H1 (cell line): ENCODE measurements around the gene PLS3. TPM values are rescaled to one million over a fixed set of nuclear protein-coding genes. Genes with fewer than 3 reads are reported as not detected.

Experiments
- CTCF ChIA-PET: fragments of 300-600 bp; sonication (Branson Sonifier 250); formaldehyde crosslinking; loops from one replicate; lab custom pipeline; 2021; ENCODE audit not compliant: partially characterized antibody; lab: Charles Lee
- POLR2A ChIA-PET: fragments of 300-600 bp; sonication (Branson Sonifier 250); formaldehyde crosslinking; loops from one replicate; lab custom pipeline; 2021; ENCODE audit warnings: inconsistent platforms; ENCODE audit not compliant: partially characterized antibody; lab: Charles Lee
- DNase-seq, 2 experiments: peaks; one replicate each; pipeline versions ENCODE4 v3.0.0 to v3.0.0-alpha.2; 2010 to 2022; ENCODE audit warnings: low spot score in 2 of 2, low read depth in 1 of 2, mixed read lengths in 1 of 2
- FAIRE-seq: peaks from 2 replicates; lab custom pipeline; 2011; peaks lifted over from hg19 to GRCh38; lab: Jason Lieb, UNC
- H2AFZ ChIP-seq: 2 replicates; pipeline ENCODE4 v1.8.1; 2012; ENCODE audit warnings: low read length, inconsistent platforms
- H2AK5ac ChIP-seq: 2 replicates; pipeline ENCODE4 v1.6.1; 2013; ENCODE audit warnings: low read depth, low read length
- H2BK120ac ChIP-seq: replicated peaks from 2 replicates; pipeline ENCODE3; 2013; ENCODE audit warnings: low read depth, low read length, inconsistent platforms
- H2BK12ac ChIP-seq: 2 replicates; pipeline ENCODE4 v1.6.1; 2013; ENCODE audit warnings: low read depth, low read length
- H2BK15ac ChIP-seq: 2 replicates; pipeline ENCODE4 v1.6.1; 2013; ENCODE audit warnings: low read length
- H2BK20ac ChIP-seq: 2 replicates; pipeline ENCODE4 v1.6.1; 2013; ENCODE audit warnings: low read length
- H2BK5ac ChIP-seq: 2 replicates; pipeline ENCODE4 v1.6.1; 2013; ENCODE audit warnings: low read depth, low read length
- H3K14ac ChIP-seq: 2 replicates; pipeline ENCODE4 v1.6.1; 2013; ENCODE audit warnings: inconsistent platforms; ENCODE audit not compliant: insufficient read length
- H3K18ac ChIP-seq: 2 replicates; pipeline ENCODE4 v1.6.1; 2013; ENCODE audit warnings: low read length; ENCODE audit errors: extremely low read depth
- H3K23ac ChIP-seq: 2 replicates; pipeline ENCODE4 v1.6.1; 2013; ENCODE audit warnings: inconsistent platforms; ENCODE audit not compliant: insufficient read length
- H3K23me2 ChIP-seq: 2 replicates; pipeline ENCODE4 v1.6.1; 2013; ENCODE audit warnings: low read depth, low read length
- H3K27ac ChIP-seq: 2 replicates; pipeline ENCODE4 v1.6.1; 2011; ENCODE audit warnings: low read depth, low read length, inconsistent platforms
- H3K27me3 ChIP-seq, 4 experiments: replicated peaks in 1 of 4; 1 replicate in 1 of 4; 2 replicates in 3 of 4; pipeline versions ENCODE4 v1.6.1 to v1.8.1; 2011 to 2013; ENCODE audit warnings: low read length in 3 of 4, mild to moderate bottlenecking in 3 of 4, inconsistent platforms in 2 of 4, mixed read lengths in 2 of 4, moderate library complexity in 1 of 4; ENCODE audit not compliant: control insufficient read depth in 3 of 4, insufficient read depth in 3 of 4; ENCODE audit errors: extremely low read depth in 1 of 4
- H3K36me3 ChIP-seq, 4 experiments: 2 replicates each; pipeline versions ENCODE4 v1.6.1 to v1.8.1; 2011 to 2013; ENCODE audit warnings: mild to moderate bottlenecking in 4 of 4, low read length in 3 of 4, moderate library complexity in 2 of 4, control low read depth in 1 of 4, inconsistent platforms in 1 of 4; ENCODE audit not compliant: insufficient read depth in 4 of 4, control insufficient read depth in 2 of 4
- H3K4ac ChIP-seq: replicated peaks from 2 replicates; pipeline ENCODE3; 2013; ENCODE audit warnings: low read length, low read depth, mixed read lengths, inconsistent platforms; ENCODE audit not compliant: insufficient read length
- H3K4me1 ChIP-seq, 4 experiments: replicated peaks in 1 of 4; 1 replicate in 1 of 4; 2 replicates in 3 of 4; pipeline versions ENCODE4 v1.6.1 to v1.8.1; 2011 to 2013; ENCODE audit warnings: low read length in 3 of 4, inconsistent platforms in 2 of 4, mixed read lengths in 1 of 4; ENCODE audit not compliant: insufficient read depth in 4 of 4, control insufficient read depth in 3 of 4
- H3K4me2 ChIP-seq, 2 experiments: 2 replicates each; pipeline versions ENCODE4 v1.6.1 to v1.8.1; 2011 to 2013; ENCODE audit warnings: low read depth in 2 of 2, low read length in 2 of 2, control low read depth in 1 of 2, inconsistent platforms in 1 of 2, mild to moderate bottlenecking in 1 of 2; ENCODE audit not compliant: insufficient read depth in 1 of 2
- H3K4me3 ChIP-seq, 4 experiments: fragments of 200-600, 300-600 bp in 1 of 4; sonication (generic), shearing (Covaris generic), sonication (Bioruptor Twin) in 1 of 4; 2 replicates each; pipeline versions ENCODE4 v1.5.1 to v1.8.1; 2011 to 2016; ENCODE audit warnings: low read length in 4 of 4, low read depth in 3 of 4, control low read depth in 2 of 4, inconsistent platforms in 2 of 4, mild to moderate bottlenecking in 2 of 4, mixed read lengths in 1 of 4, moderate library complexity in 1 of 4; ENCODE audit not compliant: insufficient read depth in 2 of 4; ENCODE audit errors: extremely low read depth in 1 of 4
- H3K56ac ChIP-seq: replicated peaks from 2 replicates; pipeline ENCODE3; 2013; ENCODE audit warnings: low read depth, mild to moderate bottlenecking, mixed read lengths, low read length, inconsistent platforms; ENCODE audit not compliant: insufficient read length
- H3K79me1 ChIP-seq: 2 replicates; pipeline ENCODE4 v1.6.1; 2013; ENCODE audit warnings: low read depth, low read length, control low read depth
- H3K79me2 ChIP-seq, 2 experiments: 2 replicates each; pipeline versions ENCODE4 v1.6.1 to v1.8.1; 2012 to 2013; ENCODE audit warnings: low read length in 2 of 2, mild to moderate bottlenecking in 2 of 2, inconsistent platforms in 1 of 2; ENCODE audit not compliant: insufficient read depth in 2 of 2, control insufficient read depth in 1 of 2
- H3K9ac ChIP-seq, 4 experiments: replicated peaks in 1 of 4; 1 replicate in 1 of 4; 2 replicates in 3 of 4; pipeline versions ENCODE4 v1.6.1 to v1.8.1; 2011 to 2013; ENCODE audit warnings: low read depth in 3 of 4, low read length in 3 of 4, control low read depth in 2 of 4, mild to moderate bottlenecking in 2 of 4, moderate library complexity in 2 of 4, inconsistent platforms in 1 of 4; ENCODE audit errors: extremely low read depth in 1 of 4
- H3K9me3 ChIP-seq, 2 experiments: 2 replicates each; pipeline versions ENCODE4 v1.6.1 to v1.8.1; 2012 to 2013; ENCODE audit warnings: mild to moderate bottlenecking in 2 of 2, moderate library complexity in 2 of 2, control low read depth in 1 of 2, inconsistent platforms in 1 of 2, low read depth in 1 of 2, low read length in 1 of 2, mixed read lengths in 1 of 2; ENCODE audit not compliant: insufficient read depth in 2 of 2
- H4K20me1 ChIP-seq, 2 experiments: replicated peaks in 1 of 2; 2 replicates each; pipeline versions ENCODE3 to v1.8.1; 2011 to 2013; ENCODE audit warnings: inconsistent platforms in 2 of 2, low read length in 2 of 2, mild to moderate bottlenecking in 1 of 2; ENCODE audit not compliant: insufficient read depth in 2 of 2, control insufficient read depth in 1 of 2
- H4K5ac ChIP-seq: 2 replicates; pipeline ENCODE4 v1.6.1; 2013; ENCODE audit warnings: low read length, low read depth, mixed read lengths, inconsistent platforms; ENCODE audit not compliant: insufficient read length
- H4K8ac ChIP-seq: 2 replicates; pipeline ENCODE4 v1.8.0; 2013; ENCODE audit warnings: mild to moderate bottlenecking, moderate library complexity, low read length, inconsistent platforms; ENCODE audit not compliant: insufficient read depth; ENCODE audit errors: extremely low read depth
- H4K91ac ChIP-seq: replicated peaks from 2 replicates; pipeline ENCODE3; 2013; ENCODE audit warnings: low read length, mixed read lengths, inconsistent platforms; ENCODE audit not compliant: insufficient read length
- BRCA1 ChIP-seq: IDR thresholded peaks from 2 replicates; pipeline ENCODE4 v1.6.1; 2012; ENCODE audit warnings: low read depth, low read length, improper control_type of control experiment
- CBX8 ChIP-seq: fragments of 300-800, 300-1000 bp; sonication (generic); IDR thresholded peaks from 2 replicates; pipeline ENCODE4 v1.7.1; 2016; ENCODE audit warnings: low read depth, low read length, borderline replicate concordance
- CTBP2 ChIP-seq: IDR thresholded peaks from 2 replicates; pipeline ENCODE4 v1.7.0; 2011; ENCODE audit warnings: borderline replicate concordance, mild to moderate bottlenecking, moderate library complexity, mixed read lengths, low read length; ENCODE audit not compliant: insufficient read depth, insufficient read length
- RBBP5 ChIP-seq: IDR thresholded peaks from 2 replicates; pipeline ENCODE4 v1.7.1; 2012; ENCODE audit warnings: low read depth, mild to moderate bottlenecking, inconsistent platforms, low read length, moderate library complexity, borderline replicate concordance
- SIRT6 ChIP-seq: IDR thresholded peaks from one replicate; pipeline ENCODE4 v1.7.1; 2012; ENCODE audit warnings: low read length, inconsistent platforms
- WGBS, 2 experiments: shearing (Covaris generic) in 1 of 2; methylation state at CpG; one replicate each; pipeline versions ENCODE4 v1.1.6 to v1.1.7; 2013 to 2015; ENCODE audit warnings: low lambda C conversion rate in 2 of 2, mixed read lengths in 2 of 2, inconsistent platforms in 1 of 2, low coverage in 1 of 2, missing lambda C conversion rate in 1 of 2; ENCODE audit not compliant: insufficient replicate concordance in 2 of 2, insufficient coverage in 1 of 2, insufficient read length in 1 of 2; ENCODE audit errors: extremely low coverage in 1 of 2, missing lambda C conversion rate in 1 of 2; 5-methylcytosine and 5-hydroxymethylcytosine counted together
- polyA plus RNA-seq, 7 experiments: library from polyadenylated mRNA; depleted of rRNA in 3 of 7; stranded (reverse) in 5 of 7; unstranded in 2 of 7; fragments of >200 nt in 5 of 7; fragments of 200-250 nt in 2 of 7; gene quantifications; 1 replicate in 5 of 7; 2 replicates in 1 of 7; 4 replicates in 1 of 7; pipeline versions ENCODE4 v1.2.1 to v1.2.3, GENCODE V29; 2011 to 2013; ENCODE audit warnings: missing spikeins in 2 of 7, mixed read lengths in 2 of 7
- total RNA-seq: library from RNA; stranded (reverse); fragmentation: NEBNext Ultra II Directional; extraction: Animal tissue kit (Norgen Biotek cat#: 25700); gene quantifications from 2 replicates; pipeline ENCODE4 v1.2.1, GENCODE V29; 2021

Gene PLS3
- total and polyA plus RNA-seq, 2 of the 8 experiments (the other 6 are each of a cell fraction or from before 2014, with no cell fraction given) = 107 to 185 TPM

GRCh38 chrX:115609621-115610020 lies 48.6 kb downstream of the PLS3 start:
- Histone ChIP-seq H2BK5ac (no peak overlapping the region), H2AFZ (no peak overlapping the region), H2AK5ac (no peak overlapping the region), H3K79me2 (peaks cover 0 to 22% of the 10 kb centered on the region in 2 experiments; a peak in 2 of 4 replicates), H3K14ac (no peak overlapping the region), H3K4ac (no peak overlapping the region), H3K9me3 (no peaks in the 10 kb centered on the region), H3K27me3 (no peaks in the 10 kb centered on the region), H2BK12ac (no peak overlapping the region), H3K4me2 (no peak overlapping the region), H2BK120ac (no peak overlapping the region), H4K91ac (no peak overlapping the region), H2BK20ac (no peak overlapping the region), H3K23ac (no peak overlapping the region), H3K27ac (no peak overlapping the region), H3K4me3 (no peak overlapping the region), H3K79me1 (no peaks in the 10 kb centered on the region), H3K23me2 (no peaks in the 10 kb centered on the region), H2BK15ac (no peak overlapping the region), H3K9ac (no peak overlapping the region), H3K18ac (no peak overlapping the region), H4K8ac (no peak overlapping the region), H3K56ac (no peak overlapping the region), H4K20me1 (no peaks in the 10 kb centered on the region), H3K36me3 (peaks cover 0 to 20% (median 0%) of the 10 kb centered on the region in 4 experiments; a peak in 1 of 8 replicates), H4K5ac (no peak overlapping the region), H3K4me1 (peaks cover 0 to 5% (median 1%) of the 10 kb centered on the region in 4 experiments; a peak in 2 of 7 replicates)
- FAIRE-seq (no peak), DNase-seq (no peak)
- CTCF ChIA-PET = no interaction called here
- POLR2A ChIA-PET = no interaction called here
- WGBS, 2 experiments = 100% methylated on average over 1 of the region's 1 CpG; no CpG with 5 or more reads in 1 of the 2 experiments
- no peak for TF ChIP-seq SIRT6
- TF ChIP-seq CBX8 = no peak
- TF ChIP-seq BRCA1 = no peak
- no peak for TF ChIP-seq CTBP2
- TF ChIP-seq RBBP5 = no peak
